Measurements from ENCODE around the gene SCN1B. TPM values are rescaled to one million over a fixed set of nuclear protein-coding genes. Genes with fewer than 3 reads are reported as not detected.
A peak's percentile ranks its signal among the peaks of the same experiment; 100 is the strongest.

Gene SCN1B
- total RNA-seq (10 to 100 TPM in 1 of 5 donors, 1 to 10 TPM in 3, not detected in 1; 1.3 to 36.6 (median 3.5) TPM), polyA plus RNA-seq (1 to 10 TPM; 3.7 to 8.6 (median 6.1) TPM)
- long read RNA-seq, donor 1: 0 reads
- long read RNA-seq, donor 2, partial matches to known transcripts: 0 of 2 reads
- long read RNA-seq, donor 2, other reads (novel, unspliced or antisense): 0 of 2 reads
- long read RNA-seq, donor 3: 0 reads
- long read RNA-seq, donor 4: 0 reads
- long read RNA-seq, donor 5, full-length matches to known transcripts: 1 of 1 reads
- long read RNA-seq, donor 5, partial matches to known transcripts: 0 of 1 reads
- long read RNA-seq, donor 5, other reads (novel, unspliced or antisense): 0 of 1 reads
- long read RNA-seq, donor 6, full-length matches to known transcripts: 3 of 3 reads
- long read RNA-seq, donor 6, partial matches to known transcripts: 0 of 3 reads
- long read RNA-seq, donor 6, other reads (novel, unspliced or antisense): 0 of 3 reads
- long read RNA-seq, donor 7: 0 reads
- long read RNA-seq, donor 8: 0 reads
- long read RNA-seq, donor 9: 0 reads
- long read RNA-seq, donor 10: 0 reads

GRCh38 chr19:35030257-35031071, at the start of gene SCN1B:
SCN1B (plus strand) TSS chr19:35030470; CDS start chr19:35030821, 351 bp downstream.
- TF ChIP-seq CTCF (IDR thresholded peaks at IDR 0.05) (no peak), POLR2AphosphoS5 (IDR thresholded peaks at IDR 0.05) (no peak), POLR2A (IDR thresholded peaks at IDR 0.05) (no peak), EP300 (IDR thresholded peaks at IDR 0.05) (no peak)

GRCh38 chr19:34982275-34982674, 48.0 kb upstream of the SCN1B start:
- no peaks in the 10 kb centered on the region for H3K27me3 ChIP-seq
- H3K9me3 ChIP-seq: no peaks in the 10 kb centered on the region
- no peak for TF ChIP-seq POLR2AphosphoS5 (IDR thresholded peaks at IDR 0.05)
- TF ChIP-seq EP300 (IDR thresholded peaks at IDR 0.05): no peak
- no peak for TF ChIP-seq POLR2A (IDR thresholded peaks at IDR 0.05)
- TF ChIP-seq CTCF (IDR thresholded peaks at IDR 0.05): no peak
- H3K4me1 ChIP-seq: peaks cover 0 to 12% (median 11%) of the 10 kb centered on the region in 4 donors
- no peaks in the 10 kb centered on the region for H3K36me3 ChIP-seq
- no peak for DNase-seq
- no peak overlapping the region for H3K27ac ChIP-seq
- 72 to 83% (median 78%) methylated on average over 5 of the region's 5 CpGs for WGBS, 5 donors
- H3K4me3 ChIP-seq: no peak overlapping the region
- intact Hi-C loops (cut with DNase I; ENCODE audit: low total_unique reads): no loop called here

More at GRCh38 chr19:35030257-35031071, at the start of gene SCN1B:
- H3K36me3 ChIP-seq: peaks cover 10 to 45% (median 33%) of the 10 kb centered on the region in 4 donors
- intact Hi-C loops (cut with DNase I; ENCODE audit: low total_unique reads): no loop called here
- peaks cover 0 to 27% (median 0%) of the 10 kb centered on the region in 3 donors for H3K27me3 ChIP-seq
- peak within 1 kb of the TSS; percentile 57 to 72 (median 60) for H3K4me3 ChIP-seq
- peaks cover 12 to 29% (median 15%) of the 10 kb centered on the region in 4 donors for H3K4me1 ChIP-seq
- WGBS, 5 donors: 0 to 2% (median 1%) methylated on average over 35 to 109 of the region's 118 CpGs
- peak; percentile 62 to 90 for DNase-seq
- H3K9me3 ChIP-seq: no peaks in the 10 kb centered on the region
- peak within 1 kb of the TSS in 3 of 5 donors; percentile 20 to 65 (median 58) for H3K27ac ChIP-seq

- no peak for DNase-seq
- H3K4me3 ChIP-seq: no peak overlapping the region
- no peaks in the 10 kb centered on the region for H3K27me3 ChIP-seq
- no peaks in the 10 kb centered on the region for H3K36me3 ChIP-seq
- whole genome bisulfite sequencing, 5 donors: 87 to 94% (median 90%) methylated on average over 4 of the region's 4 CpGs
- peaks cover 0 to 12% (median 11%) of the 10 kb centered on the region in 4 donors for H3K4me1 ChIP-seq
- no peaks in the 10 kb centered on the region for H3K9me3 ChIP-seq
- TF ChIP-seq POLR2A (IDR thresholded peaks at IDR 0.05) (no peak), CTCF (IDR thresholded peaks at IDR 0.05) (no peak), POLR2AphosphoS5 (IDR thresholded peaks at IDR 0.05) (no peak), EP300 (IDR thresholded peaks at IDR 0.05) (no peak)
- intact Hi-C loops (cut with DNase I; ENCODE audit: low total_unique reads): no loop called here
- H3K27ac ChIP-seq: no peak overlapping the region
Measured at GRCh38 chr19:34983786-34984185, 46.5 kb upstream of the SCN1B start.

DNA sequence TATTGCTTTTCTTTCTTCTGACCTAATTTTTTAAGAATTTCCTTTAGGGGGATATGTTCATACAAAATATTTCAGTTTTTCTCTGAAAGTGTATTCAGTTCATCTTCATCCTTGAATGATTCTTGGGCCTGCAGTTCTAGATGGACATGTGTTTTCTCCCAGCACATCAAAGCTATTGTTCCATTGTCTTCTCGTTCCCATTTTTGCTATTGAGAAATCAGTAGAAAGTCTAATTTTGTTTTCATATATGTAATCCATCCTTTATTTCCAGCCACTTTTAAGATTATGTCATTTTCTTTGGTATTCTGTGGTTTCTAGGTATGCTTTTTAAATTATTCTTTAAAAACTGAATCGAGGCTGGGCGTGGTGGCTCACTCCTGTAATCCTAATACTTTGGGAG, 46.0 kb upstream of the SCN1B start:
- no peaks in the 10 kb centered on the region for H3K9me3 ChIP-seq
- no peak for DNase-seq
- 92 to 97% (median 93%) methylated on average over 3 of the region's 3 CpGs for WGBS, 5 donors
- H3K36me3 ChIP-seq: no peaks in the 10 kb centered on the region
- no peaks in the 10 kb centered on the region for H3K27me3 ChIP-seq
- H3K4me1 ChIP-seq: peaks cover 0 to 12% (median 11%) of the 10 kb centered on the region in 4 donors
- intact Hi-C loops (cut with DNase I; ENCODE audit: low total_unique reads): no loop called here
- peak overlapping the region in 1 of 5 donors; percentile 34 for H3K27ac ChIP-seq
- TF ChIP-seq CTCF (IDR thresholded peaks at IDR 0.05): no peak
- no peak overlapping the region for H3K4me3 ChIP-seq
